GM12892 (cell line): ENCODE results near the gene KLF13.

Experiments
- POLR2A ChIP-seq: IDR thresholded peaks from 2 replicates; pipeline ENCODE4 v1.6.1; 2011; ENCODE audit warnings: low read depth, low read length, control low read depth
- POLR2AphosphoS5 ChIP-seq: IDR thresholded peaks from 2 replicates; pipeline ENCODE4 v1.6.1; 2011; ENCODE audit warnings: low read depth, low read length, control low read depth
- TAF1 ChIP-seq: IDR thresholded peaks from 2 replicates; pipeline ENCODE4 v1.6.1; 2011; ENCODE audit warnings: low read depth, mild to moderate bottlenecking, control low read depth, low read length, borderline replicate concordance

DNA sequence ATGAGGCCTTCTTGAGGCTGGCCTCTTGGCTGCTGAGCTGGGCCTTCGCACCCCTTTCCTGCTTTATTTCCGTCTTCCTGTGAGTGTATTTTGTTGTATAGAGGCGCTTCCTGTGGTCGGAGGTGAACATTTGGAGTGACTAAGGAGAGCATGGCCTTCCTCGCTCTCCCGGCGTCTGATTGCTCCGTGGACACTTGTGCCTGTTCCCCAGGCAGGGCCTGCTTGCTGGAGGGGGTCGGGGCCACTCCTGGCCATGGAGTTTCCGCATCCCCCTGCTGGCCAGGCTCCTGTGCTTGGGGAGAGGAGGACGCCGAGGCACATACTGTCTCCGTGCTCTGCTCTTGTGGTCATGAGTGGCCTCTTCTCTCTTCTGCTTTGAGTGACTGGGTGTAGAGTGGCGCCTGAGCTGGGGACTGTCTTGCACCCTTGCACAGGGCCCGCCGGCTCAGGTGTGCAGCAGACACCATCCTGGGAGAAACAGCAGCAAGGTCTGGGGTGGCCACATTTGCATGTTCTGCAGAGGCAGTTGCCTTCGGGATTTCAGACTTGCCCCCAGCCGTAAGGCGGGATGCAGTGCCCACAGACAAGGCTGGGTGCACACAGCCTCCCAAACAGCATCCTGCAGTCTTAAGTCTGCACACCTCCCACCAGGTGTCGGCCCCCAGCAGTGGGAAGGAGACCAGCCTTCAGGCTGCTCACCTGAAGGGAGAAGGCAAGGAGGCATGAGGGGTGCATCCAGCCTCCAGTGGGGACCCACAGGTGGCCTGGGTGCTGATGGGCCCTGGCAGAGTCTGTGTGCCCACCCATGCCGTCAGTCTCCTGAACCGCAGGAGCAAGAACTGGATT lies 16.4 kb downstream of the KLF13 start:
- TF ChIP-seq POLR2A: no peak
- no peak for TF ChIP-seq POLR2AphosphoS5
- TF ChIP-seq TAF1: no peak
